Uterus (tissue), 4 donors: ENCODE data around the gene LBHD1. TPM values are rescaled to one million over a fixed set of nuclear protein-coding genes. Genes with fewer than 3 reads are reported as not detected.

Source experiments
- DNase-seq, 2 donors: peaks; one replicate each; pipeline ENCODE4 v3.0.0-alpha.2; 2019 to 2020
- H3K27ac ChIP-seq, 2 donors: fragments of 200-600 bp; sonication (generic); 1 replicate in 1 of 2; 2 replicates in 1 of 2; pipeline ENCODE4 v1.5.1; 2016 to 2018
- H3K27me3 ChIP-seq, 2 donors: fragments of 200-600 bp; sonication (generic); one replicate each; pipeline ENCODE4 v1.5.1; 2018 to 2019; ENCODE audit warnings: control low read depth in 1 of 2
- H3K36me3 ChIP-seq, 2 donors: fragments of 200-600 bp; sonication (generic); one replicate each; pipeline ENCODE4 v1.5.1; 2019; ENCODE audit warnings: control low read depth in 1 of 2
- H3K4me1 ChIP-seq, 2 donors: fragments of 200-600 bp; sonication (generic); one replicate each; pipeline ENCODE4 v1.5.1; 2018 to 2019; ENCODE audit warnings: control low read depth in 1 of 2
- H3K4me3 ChIP-seq, 2 donors: fragments of 200-600 bp; sonication (generic); 1 replicate in 1 of 2; 2 replicates in 1 of 2; pipeline ENCODE4 v1.5.1; 2018 to 2019; ENCODE audit warnings: mild to moderate bottlenecking in 1 of 2
- H3K9me3 ChIP-seq, 2 donors: fragments of 200-600 bp; sonication (generic); one replicate each; pipeline ENCODE4 v1.5.1; 2019; ENCODE audit warnings: control low read depth in 1 of 2
- CTCF ChIP-seq, 4 experiments: fragments of 200-600 bp in 2 of 4; fragments of 450-650 bp in 2 of 4; sonication (generic) in 2 of 4; IDR thresholded peaks; one replicate each; pipeline ENCODE4 v1.5.1; 2016 to 2019; ENCODE audit warnings: antibody characterized with exemption in 4 of 4, mild to moderate bottlenecking in 2 of 4, moderate library complexity in 1 of 4
- POLR2A ChIP-seq, 2 donors: fragments of 450-650 bp; IDR thresholded peaks; one replicate each; pipeline ENCODE4 v1.6.1; 2016; ENCODE audit warnings: antibody characterized with exemption in 2 of 2, mild to moderate bottlenecking in 1 of 2, moderate library complexity in 1 of 2
- intact Hi-C: fragments of 100-400 bp; cut with DNase I; formaldehyde crosslinking; loops from one replicate; pipeline ENCODE4 v1.15.1; 2023; ENCODE audit warnings: low total_unique reads
- total RNA-seq, 4 donors: library from RNA; depleted of rRNA in 3 of 4; stranded (reverse); fragments of >200 nt in 3 of 4; gene quantifications; one replicate each; pipeline versions ENCODE4 v1.1.0 to v1.2.4, GENCODE V29; 2014 to 2023
- donor health status: DM: yes; HTN: yes; CAD: no.

The LBHD1 gene
- total RNA-seq, 4 donors from 2014 or later = 3.5 to 18.2 (median 6.9) TPM; not detected in 1

DNA sequence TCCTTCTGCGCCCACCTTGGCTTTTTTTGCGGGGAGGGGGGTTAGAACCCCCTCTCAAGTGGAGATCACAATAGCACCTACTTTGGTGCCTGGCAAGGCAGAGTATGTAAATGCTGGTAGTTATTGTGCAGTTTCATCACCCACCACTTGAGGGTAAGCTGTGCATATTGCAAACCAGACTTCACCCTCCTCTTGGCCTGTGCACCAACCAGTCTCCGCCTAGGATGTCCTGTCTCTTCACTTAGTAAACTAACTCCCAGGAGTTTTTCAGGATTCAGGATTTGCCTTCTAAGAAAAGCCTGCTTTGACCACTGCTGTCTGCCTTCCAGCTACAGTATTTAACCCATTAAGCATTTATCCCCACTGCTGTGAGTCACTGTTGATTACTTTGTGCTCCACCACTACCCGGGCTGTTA, 8.8 kb upstream of the LBHD1 start:
- Histone ChIP-seq H3K4me1 (peaks cover 0 to 16% of the 10 kb centered on the region in 2 donors), H3K4me3 (no peak overlapping the region), H3K9me3 (no peaks in the 10 kb centered on the region), H3K36me3 (no peaks in the 10 kb centered on the region), H3K27ac (peak overlapping the region; percentile 49 to 64), H3K27me3 (no peaks in the 10 kb centered on the region)
- intact Hi-C loops = no loop called here
- peak in 1 of 2 donors; percentile 66 for DNase-seq
- TF ChIP-seq POLR2A (IDR thresholded peaks at IDR 0.05) (no peak), CTCF (IDR thresholded peaks at IDR 0.05) (peak; percentile 44 to 74 (median 54))

DNA sequence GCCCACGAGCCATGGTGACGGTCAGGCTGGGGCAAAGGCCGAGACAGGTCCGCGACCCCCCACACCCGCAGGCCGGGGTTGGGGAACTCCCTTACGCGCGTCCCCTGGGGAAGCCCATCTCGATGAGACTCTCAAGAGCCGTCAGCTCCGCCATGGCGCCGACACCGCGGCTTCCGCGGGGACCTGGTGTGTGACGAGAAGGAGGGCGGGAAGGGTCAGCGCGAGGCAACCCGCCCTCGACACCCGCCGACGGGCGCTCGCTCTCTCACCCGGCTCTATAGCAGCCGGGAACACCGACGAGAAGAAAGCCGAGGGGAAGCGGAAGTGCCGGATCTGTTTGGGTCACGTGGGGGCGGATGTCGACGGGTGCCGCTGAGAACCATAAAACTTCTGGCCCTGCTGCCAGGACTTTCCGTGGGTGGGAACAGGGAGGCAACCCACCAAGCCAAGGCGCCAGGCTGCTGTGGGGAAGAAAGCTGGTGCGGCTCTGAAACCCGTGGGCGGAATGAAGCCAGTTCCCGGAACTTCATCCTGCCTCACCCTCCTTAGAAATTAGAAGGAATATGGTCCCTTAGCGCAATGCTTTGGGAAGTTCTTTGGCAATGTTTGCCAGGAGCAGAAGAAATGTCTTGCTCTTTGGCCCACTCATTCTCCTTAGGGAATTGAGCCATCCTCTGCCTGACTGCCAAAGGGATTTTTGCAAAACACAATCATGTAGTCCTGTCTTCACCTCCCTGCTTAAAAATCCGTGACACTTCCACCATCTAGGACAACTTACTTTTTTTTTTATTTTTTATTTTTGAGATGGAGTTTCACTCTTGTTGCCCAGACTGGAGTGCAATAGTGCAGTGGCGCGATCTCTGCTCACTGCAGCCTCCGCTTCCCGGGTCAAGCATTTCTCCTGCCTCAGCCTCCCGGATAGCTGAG, 7.0 kb upstream of the LBHD1 start, which contains the start of gene UBXN1:
TSS of gene UBXN1 (minus strand) at position 304 of the 927 bp plus-strand sequence. CDS start at position 154, 150 bp downstream.
- H3K4me1 ChIP-seq = peaks cover 0 to 16% of the 10 kb centered on the region in 2 donors

GRCh38 chr11:62678433-62678769, 6.3 kb upstream of the LBHD1 start:
- TF ChIP-seq POLR2A (IDR thresholded peaks at IDR 0.05) (no peak), CTCF (IDR thresholded peaks at IDR 0.05) (no peak)
- H3K27me3 ChIP-seq = no peaks in the 10 kb centered on the region
- DNase-seq = no peak
- intact Hi-C loops = no loop called here
- peak overlapping the region; percentile 76 to 87 for H3K27ac ChIP-seq
- peaks cover 0 to 16% of the 10 kb centered on the region in 2 donors for H3K4me1 ChIP-seq
- no peaks in the 10 kb centered on the region for H3K36me3 ChIP-seq
- H3K9me3 ChIP-seq = no peaks in the 10 kb centered on the region
- H3K4me3 ChIP-seq = peak overlapping the region; percentile 64 to 98

More for the DNA sequence above, 7.0 kb upstream of the LBHD1 start, which contains the start of gene UBXN1:
- H3K4me3 ChIP-seq = peak within 1 kb of the TSS; percentile 64 to 98
- DNase-seq = peak; percentile 91 to 93
- TF ChIP-seq CTCF (IDR thresholded peaks at IDR 0.05) (no peak), POLR2A (IDR thresholded peaks at IDR 0.05) (peak; percentile 51 to 53)
- no peaks in the 10 kb centered on the region for H3K27me3 ChIP-seq
- H3K9me3 ChIP-seq = no peaks in the 10 kb centered on the region
- intact Hi-C loops = no loop called here
- peak within 1 kb of the TSS; percentile 76 to 87 for H3K27ac ChIP-seq
- H3K36me3 ChIP-seq = no peaks in the 10 kb centered on the region

- H3K27me3 ChIP-seq = no peaks in the 10 kb centered on the region
- H3K9me3 ChIP-seq = no peaks in the 10 kb centered on the region
- no peaks in the 10 kb centered on the region for H3K36me3 ChIP-seq
- H3K27ac ChIP-seq = peak overlapping the region in 1 of 2 donors; percentile 76
- TF ChIP-seq POLR2A (IDR thresholded peaks at IDR 0.05) (no peak), CTCF (IDR thresholded peaks at IDR 0.05) (no peak)
- H3K4me3 ChIP-seq = no peak overlapping the region
- intact Hi-C loops = no loop called here
- no peak for DNase-seq
- peaks cover 0 to 16% of the 10 kb centered on the region in 2 donors for H3K4me1 ChIP-seq
Measured at GRCh38 chr11:62677714-62678113, 5.6 kb upstream of the LBHD1 start.

- H3K9me3 ChIP-seq = no peaks in the 10 kb centered on the region
- H3K36me3 ChIP-seq = no peaks in the 10 kb centered on the region
- intact Hi-C loops = no loop called here
- no peak overlapping the region for H3K27ac ChIP-seq
- DNase-seq = no peak
- no peak overlapping the region for H3K4me3 ChIP-seq
- no peaks in the 10 kb centered on the region for H3K27me3 ChIP-seq
- H3K4me1 ChIP-seq = peaks cover 0 to 19% of the 10 kb centered on the region in 2 donors
- TF ChIP-seq CTCF (IDR thresholded peaks at IDR 0.05) (no peak), POLR2A (IDR thresholded peaks at IDR 0.05) (no peak)
Measured at GRCh38 chr11:62677156-62677555, 5.1 kb upstream of the LBHD1 start.
